ENCODE measurements around the gene PTCD1.

Gene PTCD1

DNA sequence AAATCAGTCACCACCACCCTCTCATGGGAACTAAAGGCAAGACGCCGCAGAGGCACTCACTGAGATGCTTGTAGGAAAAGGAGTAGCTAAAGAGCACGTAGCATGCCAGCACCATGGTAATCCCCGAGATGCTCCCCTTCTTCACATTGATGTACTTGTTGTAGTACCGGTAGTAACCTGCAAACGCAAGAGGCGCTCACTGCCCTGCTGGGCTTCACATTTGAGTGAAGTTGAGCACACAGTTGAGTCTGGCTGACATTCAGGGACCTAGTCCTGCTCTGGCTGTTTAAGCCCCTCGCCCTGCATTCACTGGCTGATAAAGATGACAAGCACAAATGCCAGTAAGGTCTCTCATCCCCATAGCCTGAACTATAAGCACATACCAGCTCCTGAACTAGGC, 20.5 kb upstream of the PTCD1 start:
- peak; percentile 21 for TF ChIP-seq POLR2A (IDR thresholded peaks at IDR 0.05; ENCODE audit: low read length)
- no peak for TF ChIP-seq GATA1 (IDR thresholded peaks at IDR 0.05; ENCODE audit: low read depth, low read length)
- peak; percentile 39 to 53 for DNase-seq

DNA sequence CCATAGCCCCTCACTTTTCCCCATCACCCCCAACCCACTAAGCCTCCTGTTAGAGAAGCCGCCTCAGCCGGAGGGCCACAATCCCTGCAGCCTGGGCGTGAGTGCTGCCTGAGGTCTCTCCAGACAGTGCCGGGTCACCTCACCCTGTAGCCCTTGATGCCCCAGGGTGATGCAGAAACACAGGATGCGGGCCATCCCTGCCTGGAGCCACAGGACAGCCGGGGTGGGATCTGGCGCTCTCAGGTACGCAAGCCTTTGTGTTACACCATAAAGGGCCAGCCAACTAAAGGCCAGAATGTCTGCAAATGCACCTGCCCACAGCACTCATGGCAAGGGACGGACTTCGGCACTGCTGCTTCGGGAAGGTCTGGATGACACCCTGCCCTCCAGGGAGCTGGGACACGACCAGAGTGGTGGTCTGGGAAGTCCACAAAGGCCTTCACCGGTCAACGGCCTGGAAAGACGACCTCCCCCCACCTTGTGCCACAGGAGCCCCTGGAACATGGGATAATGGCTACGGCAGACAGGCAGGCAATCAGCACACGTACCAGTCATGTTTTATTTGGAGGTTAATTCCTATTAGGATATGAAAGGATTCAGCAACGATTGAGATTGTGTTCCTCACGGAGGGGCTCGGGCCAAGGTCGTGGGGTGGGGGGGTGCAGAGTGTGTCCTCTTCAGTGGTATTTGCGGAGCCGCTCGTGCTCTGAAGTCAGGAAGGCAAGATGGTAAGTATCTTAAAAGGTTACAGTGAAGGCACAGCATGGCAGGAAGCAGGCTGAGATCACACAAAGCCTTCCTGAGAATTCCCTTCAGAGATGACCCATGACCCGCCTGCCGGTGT, 19.3 kb upstream of the PTCD1 start:
- TF ChIP-seq GATA1 (IDR thresholded peaks at IDR 0.05; ENCODE audit: low read depth, low read length) (no peak), POLR2A (IDR thresholded peaks at IDR 0.05; ENCODE audit: low read length) (peak; percentile 17)

DNA sequence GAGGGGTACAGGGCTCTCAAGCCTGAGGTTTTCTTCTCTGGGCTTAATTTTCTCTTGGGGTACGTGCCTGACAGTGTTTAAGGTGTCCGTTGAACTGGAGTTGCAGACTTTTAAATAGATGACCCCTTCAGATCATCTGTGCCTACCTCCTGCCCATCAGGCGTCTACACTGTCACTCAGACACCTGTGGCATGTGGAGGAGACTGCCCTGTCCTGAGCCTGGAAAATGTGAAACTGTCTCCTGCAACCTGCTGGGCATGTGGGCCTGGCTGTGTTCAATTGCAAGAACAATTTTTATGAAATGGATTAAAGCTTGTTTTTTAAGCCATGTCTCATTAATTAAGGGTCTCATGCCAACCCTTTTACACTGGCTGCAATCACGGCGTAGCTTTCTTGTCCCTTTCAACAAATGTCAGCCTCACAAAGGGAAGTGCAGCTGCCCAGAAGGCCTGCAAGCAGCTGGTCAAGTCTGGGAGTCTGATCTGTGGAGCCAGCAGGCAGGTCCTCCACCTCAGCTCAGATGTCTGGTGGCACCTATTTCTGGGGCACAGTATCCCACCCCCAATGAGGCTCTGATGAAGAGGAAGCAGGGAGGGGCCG, 18.6 kb upstream of the PTCD1 start:
- no peak for DNase-seq
- peak; percentile 15 for TF ChIP-seq POLR2A (IDR thresholded peaks at IDR 0.05; ENCODE audit: low read length)
- TF ChIP-seq GATA1 (IDR thresholded peaks at IDR 0.05; ENCODE audit: low read depth, low read length), result no peak

More for the DNA sequence above, 19.3 kb upstream of the PTCD1 start:
- DNase-seq, result no peak

DNA sequence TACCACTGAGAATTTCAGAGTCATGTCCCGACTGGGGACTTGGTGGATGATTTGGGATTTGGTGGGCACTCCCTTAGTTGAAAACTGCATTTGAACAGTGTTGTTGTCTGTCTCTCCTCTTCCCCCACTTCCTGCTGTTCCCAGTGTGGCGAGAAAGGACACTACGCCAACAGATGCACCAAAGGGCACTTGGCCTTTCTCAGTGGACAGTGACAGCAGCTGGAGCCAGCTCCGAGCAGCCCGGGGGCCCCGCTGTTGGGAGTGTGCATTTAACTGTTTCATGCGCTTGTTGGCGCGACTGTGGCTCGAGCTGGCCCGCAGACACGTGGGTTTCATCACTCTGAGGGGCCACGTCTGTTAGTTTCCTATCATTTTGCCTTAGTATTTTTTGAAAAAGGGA, 17.7 kb upstream of the PTCD1 start:
- no peak for DNase-seq
- TF ChIP-seq GATA1 (IDR thresholded peaks at IDR 0.05; ENCODE audit: low read depth, low read length), result no peak
- no peak for TF ChIP-seq POLR2A (IDR thresholded peaks at IDR 0.05; ENCODE audit: low read length)

DNA sequence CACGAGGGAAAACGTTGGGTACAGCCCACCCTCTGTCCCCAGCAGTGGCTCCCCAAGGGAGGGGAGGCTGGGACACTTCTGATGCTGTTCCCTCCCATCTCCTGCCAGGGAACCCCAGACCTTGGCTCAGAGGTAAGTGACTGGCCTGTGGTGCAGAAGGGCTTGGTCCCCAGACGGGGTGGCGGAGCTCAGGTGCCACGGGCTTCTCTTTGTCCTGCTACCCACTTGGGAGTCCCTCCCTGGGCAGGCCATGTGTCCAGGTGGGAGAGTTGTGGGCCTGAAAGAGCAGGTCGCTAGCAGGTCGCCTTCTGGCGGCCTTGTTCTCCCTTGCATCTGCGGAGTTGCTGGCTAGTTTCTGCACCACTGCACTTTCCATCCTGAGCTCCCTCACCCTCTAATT, 17.3 kb upstream of the PTCD1 start:
- TF ChIP-seq POLR2A (IDR thresholded peaks at IDR 0.05; ENCODE audit: low read length) (peak; percentile 22), GATA1 (IDR thresholded peaks at IDR 0.05; ENCODE audit: low read depth, low read length) (no peak)
- DNase-seq, result no peak

DNA sequence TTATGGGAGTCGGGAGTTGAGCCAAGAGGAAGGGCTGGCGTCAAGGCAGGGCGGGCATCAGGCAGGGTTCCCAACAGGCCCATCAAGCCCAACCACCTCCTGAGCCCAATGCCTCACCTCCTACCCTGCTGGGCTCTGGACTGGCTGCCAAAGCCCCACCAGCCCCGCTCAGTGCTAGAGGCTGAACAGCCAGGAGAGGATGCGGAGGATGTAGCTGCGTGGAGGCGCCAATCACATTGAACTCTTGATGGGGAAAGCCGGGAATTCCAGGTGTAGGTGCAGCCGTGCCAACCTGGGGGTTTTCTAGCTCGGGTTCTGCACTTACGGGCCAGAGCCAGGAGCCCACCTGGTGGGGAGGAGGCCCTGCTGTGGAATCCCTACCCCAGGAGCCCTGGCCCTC, 14.5 kb upstream of the PTCD1 start:
- no peak for DNase-seq
- TF ChIP-seq GATA1 (IDR thresholded peaks at IDR 0.05; ENCODE audit: low read depth, low read length) (no peak), POLR2A (IDR thresholded peaks at IDR 0.05; ENCODE audit: low read length) (no peak)

DNA sequence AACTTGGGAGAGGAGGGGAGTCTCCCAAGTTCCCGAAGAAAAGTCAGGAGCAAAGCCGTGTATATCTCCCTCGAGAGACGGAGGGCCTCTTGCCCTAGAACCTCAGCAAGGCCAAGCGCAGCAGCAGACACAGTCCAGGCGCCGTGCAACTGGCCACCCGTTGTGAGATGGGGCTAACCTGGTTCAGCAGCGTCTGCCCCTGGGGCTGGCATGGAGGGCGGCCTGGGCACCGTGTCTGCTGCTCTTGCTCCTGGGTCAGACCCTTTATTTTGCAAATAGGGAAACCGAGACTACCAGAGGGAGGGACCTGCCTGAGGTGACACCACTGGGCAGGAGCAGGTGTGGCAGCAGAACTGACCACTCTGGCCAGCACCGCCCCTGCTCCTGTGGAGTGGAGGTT, 13.9 kb upstream of the PTCD1 start:
- TF ChIP-seq GATA1 (IDR thresholded peaks at IDR 0.05; ENCODE audit: low read depth, low read length), result no peak
- no peak for TF ChIP-seq POLR2A (IDR thresholded peaks at IDR 0.05; ENCODE audit: low read length)
- DNase-seq, result no peak

DNA sequence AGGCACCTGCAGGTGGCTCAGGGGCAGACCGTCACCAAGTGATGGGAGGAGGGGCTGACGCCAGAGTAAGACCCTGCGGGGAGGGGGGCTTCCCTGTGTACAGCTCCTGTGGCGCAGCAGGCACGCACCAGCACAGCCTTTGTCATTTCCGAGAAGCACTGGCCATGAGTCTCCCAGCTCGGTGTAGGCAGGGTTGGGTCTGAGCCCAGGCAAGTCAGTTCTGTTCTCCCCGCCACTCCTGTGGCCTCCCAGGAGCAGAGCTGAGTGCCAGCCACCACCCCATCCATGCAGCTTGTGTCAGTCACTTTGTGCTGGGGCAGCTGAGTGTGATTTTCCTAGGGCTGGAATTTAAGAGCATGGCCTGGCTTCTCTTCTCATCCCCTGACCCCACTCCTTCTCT, 13.3 kb upstream of the PTCD1 start:
- TF ChIP-seq GATA1 (IDR thresholded peaks at IDR 0.05; ENCODE audit: low read depth, low read length), result no peak
- no peak for TF ChIP-seq POLR2A (IDR thresholded peaks at IDR 0.05; ENCODE audit: low read length)
- DNase-seq, result no peak

DNA sequence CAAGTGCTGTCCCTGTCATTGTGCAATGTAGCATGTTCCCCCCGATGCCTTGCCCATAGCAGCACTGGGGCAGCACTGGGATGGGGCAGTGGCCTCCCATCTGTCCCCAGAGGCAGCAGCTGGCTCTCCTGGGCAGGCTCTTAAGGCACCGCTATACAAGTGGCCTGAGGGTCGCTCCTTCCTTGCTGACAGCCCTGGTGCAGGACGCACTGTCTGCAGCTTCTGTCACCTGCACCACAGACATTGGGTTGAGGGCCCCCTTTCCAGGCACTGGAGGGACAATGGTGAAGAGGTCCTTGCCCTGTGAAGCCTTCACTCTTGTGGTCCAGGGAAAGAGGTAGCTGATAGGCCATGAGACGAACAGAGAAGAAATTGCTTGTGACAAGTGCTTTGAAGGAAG, 10.7 kb upstream of the PTCD1 start:
- DNase-seq, result no peak
- TF ChIP-seq POLR2A (IDR thresholded peaks at IDR 0.05; ENCODE audit: low read length) (no peak), GATA1 (IDR thresholded peaks at IDR 0.05; ENCODE audit: low read depth, low read length) (no peak)

DNA sequence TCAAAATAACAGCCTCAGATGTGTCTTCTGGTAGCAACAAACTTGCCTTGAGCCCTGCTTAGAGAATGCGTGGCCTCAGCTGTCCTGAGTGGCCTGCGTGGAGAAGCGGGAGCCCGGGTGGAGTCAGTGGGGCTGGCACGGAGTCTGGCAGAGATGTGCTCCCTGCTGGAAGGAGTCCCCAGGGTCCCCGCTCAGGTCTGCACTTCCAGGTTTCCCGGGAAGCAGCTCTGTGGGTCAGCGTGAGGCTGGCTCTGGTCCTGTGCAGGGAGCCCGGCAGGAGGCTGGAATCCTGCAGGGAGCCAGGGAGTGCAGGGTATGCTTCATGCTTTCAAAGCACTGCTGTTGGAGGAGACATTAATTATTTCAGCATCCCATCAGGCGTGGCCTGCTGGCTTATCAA, 10.3 kb upstream of the PTCD1 start:
- DNase-seq, result no peak

DNA sequence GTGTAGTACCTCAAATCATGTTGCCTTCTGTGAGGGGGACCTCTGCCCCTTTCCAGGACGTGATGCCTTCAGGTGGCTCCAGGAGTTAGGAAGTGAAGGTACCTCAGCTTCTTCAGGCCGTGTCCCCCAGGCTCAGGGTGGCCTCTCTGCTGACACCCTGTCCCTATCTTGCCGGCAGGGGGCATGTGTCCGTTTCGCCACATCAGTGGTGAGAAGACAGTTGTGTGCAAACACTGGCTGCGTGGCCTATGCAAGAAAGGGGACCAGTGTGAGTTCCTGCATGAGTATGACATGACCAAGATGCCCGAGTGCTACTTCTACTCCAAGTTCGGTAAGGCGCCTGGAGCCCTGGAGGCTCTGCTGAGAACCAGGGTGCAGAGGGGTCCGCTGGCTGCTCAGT, 9.3 kb upstream of the PTCD1 start:
- peak; percentile 27 to 42 for DNase-seq
- no peak for TF ChIP-seq GATA1 (IDR thresholded peaks at IDR 0.05; ENCODE audit: low read depth, low read length)
- no peak for TF ChIP-seq POLR2A (IDR thresholded peaks at IDR 0.05; ENCODE audit: low read length)

More for the DNA sequence above, 10.3 kb upstream of the PTCD1 start:
- TF ChIP-seq POLR2A (IDR thresholded peaks at IDR 0.05; ENCODE audit: low read length) (no peak), GATA1 (IDR thresholded peaks at IDR 0.05; ENCODE audit: low read depth, low read length) (no peak)

DNA sequence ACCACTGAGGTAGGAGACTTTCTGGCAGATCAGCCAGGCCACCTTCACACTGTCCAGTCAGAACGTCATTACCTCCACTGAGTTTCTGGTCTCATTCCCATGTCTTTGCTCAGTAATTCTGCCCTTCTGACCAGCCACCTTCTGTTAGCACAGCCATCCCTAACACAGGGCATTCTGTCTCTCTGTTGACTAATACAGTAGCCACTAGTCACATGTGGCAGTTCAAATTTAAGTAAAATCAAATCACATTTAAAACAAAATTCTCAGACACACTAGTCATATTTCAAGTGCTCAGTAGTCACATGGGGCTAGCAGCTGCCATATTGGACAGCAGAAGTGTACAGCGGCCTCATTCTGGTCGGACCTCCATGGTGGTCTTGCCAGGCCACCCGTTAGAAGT, 7.5 kb upstream of the PTCD1 start:
- no peak for TF ChIP-seq POLR2A (IDR thresholded peaks at IDR 0.05; ENCODE audit: low read length)
- TF ChIP-seq GATA1 (IDR thresholded peaks at IDR 0.05; ENCODE audit: low read depth, low read length), result no peak
- DNase-seq, result no peak

DNA sequence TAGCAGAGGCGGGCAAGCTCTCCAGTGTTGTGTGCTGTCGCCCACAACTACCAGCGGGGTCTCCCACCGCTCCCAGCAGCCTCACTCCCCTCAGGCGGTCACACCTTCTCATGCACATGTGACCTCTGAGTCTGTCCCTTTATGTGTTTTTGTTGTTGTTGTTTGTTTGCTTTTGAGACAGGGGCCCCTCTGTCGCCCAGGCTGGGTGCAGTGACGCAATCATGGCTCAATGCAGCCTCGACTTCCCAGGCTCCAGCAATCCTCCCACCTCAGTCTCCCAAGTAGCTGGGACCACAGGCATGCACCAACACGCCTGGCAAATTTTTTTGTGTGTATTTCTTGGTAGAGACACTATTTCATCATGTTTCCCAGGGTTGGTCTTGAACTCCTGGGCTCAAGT, 1.6 kb upstream of the PTCD1 start:
- peak in 1 of 2 experiments; percentile 15 for DNase-seq
- TF ChIP-seq GATA1 (IDR thresholded peaks at IDR 0.05; ENCODE audit: low read depth, low read length), result no peak
- no peak for TF ChIP-seq POLR2A (IDR thresholded peaks at IDR 0.05; ENCODE audit: low read length)

DNA sequence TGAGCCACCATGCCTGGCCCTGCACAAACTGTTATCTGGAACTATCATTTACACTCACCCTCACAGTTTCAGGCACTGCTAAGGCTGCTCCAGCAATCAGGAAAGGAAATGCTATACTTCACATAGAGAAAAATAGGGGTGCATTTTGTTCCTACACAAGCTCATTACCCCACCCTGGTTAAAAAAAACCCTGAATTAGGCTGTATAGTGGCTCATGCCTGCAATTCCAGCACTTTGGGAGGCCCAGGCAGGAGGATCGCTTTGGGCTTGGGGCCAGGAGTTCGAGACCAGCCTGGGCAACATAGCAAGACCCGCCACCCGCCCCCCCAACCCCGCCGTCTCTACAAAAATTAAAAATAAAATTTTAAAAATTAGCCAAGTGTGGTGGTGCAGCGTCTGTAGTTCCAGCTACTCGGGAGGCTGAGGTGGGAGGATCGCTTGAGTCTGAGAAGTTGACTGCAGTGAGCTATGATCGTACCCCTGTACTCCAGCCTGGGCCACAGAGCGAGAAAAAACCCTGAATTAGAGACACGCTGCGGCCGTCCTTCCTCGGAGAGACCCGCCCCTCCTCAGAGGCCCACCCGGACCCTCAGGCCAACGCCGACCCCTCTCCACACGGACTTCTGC, 539 bp downstream of the PTCD1 start:
- no peak for TF ChIP-seq GATA1 (IDR thresholded peaks at IDR 0.05; ENCODE audit: low read depth, low read length)
- no peak for TF ChIP-seq POLR2A (IDR thresholded peaks at IDR 0.05; ENCODE audit: low read length)
- DNase-seq, result peak; percentile 35 to 44

Data from erythroblast (primary cell).